Suppressor macrophage (primary cell): Measurements from ENCODE around the gene TENM4.

Experiments used
- DNase-seq, 4 experiments: peaks; one replicate each; pipeline ENCODE4 v3.0.0-alpha.2; 2020 to 2022
- total RNA-seq, 17 experiments: gene quantifications; one replicate each; lab custom pipeline; 2026; ENCODE audit warnings: mixed read lengths in 6 of 17, inconsistent platforms in 3 of 17; lab: John Stamatoyannopoulos, UW

The TENM4 gene
- total RNA-seq = 0 to 9.7 (median 0.13) reads per million in 17 experiments

DNA sequence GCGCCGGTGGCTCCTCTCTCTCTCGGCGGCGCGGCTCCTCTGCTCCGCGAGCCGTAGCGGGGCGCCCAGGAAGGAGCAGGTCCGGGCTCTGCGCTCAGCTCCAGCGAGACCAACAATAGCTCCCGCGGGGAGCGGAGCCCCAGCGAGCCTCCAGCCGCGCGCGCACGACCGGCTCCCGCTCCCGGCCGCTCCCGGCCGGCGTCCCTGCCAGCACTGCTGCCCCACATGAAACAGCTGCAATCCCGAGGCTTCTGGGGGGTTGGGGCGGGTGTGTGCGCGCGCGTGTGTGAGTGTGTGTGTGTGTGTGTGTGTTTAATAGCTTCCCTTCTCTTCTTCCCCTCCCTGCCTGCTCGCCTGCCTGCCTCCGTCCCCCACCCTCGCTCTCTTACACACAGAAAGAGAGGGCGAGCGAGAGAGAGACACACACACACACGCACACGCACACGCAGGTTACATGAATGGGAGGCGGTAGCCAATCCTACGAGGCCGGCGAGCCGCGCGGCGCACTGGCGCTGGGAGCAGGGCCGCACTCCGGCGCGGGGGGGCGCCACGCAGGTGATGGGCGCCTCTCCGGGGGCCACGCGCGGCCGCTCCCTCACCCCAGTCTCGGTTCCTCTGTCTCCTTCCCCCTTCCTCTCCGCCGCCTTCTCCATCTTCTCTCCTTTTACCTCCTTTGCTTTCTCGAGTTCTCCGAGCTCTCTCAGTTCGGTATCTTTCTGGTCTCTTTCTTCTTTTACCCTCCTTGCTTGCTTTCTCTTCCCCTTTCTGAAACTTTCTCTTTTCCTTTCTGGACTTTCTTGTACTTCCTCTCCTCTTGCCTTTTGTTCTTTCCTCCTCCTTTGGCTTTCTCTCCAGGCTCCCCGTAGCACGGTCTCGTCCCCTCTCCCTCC lies at the start of gene TENM4:
Gene TENM4, minus strand, starts transcription at position 460 of the 890 bp plus-strand sequence. CDS start 371,086 bp downstream, outside the sequence.
- peak in 2 of 4 experiments; percentile 33 to 46 for DNase-seq

- DNase-seq = no peak
Measured at GRCh38 chr11:79488286-79488685, 47.5 kb upstream of the TENM4 start.

GRCh38 chr11:79487412-79487811 lies 46.6 kb upstream of the TENM4 start:
- DNase-seq = peak in 1 of 4 experiments; percentile 4

DNA sequence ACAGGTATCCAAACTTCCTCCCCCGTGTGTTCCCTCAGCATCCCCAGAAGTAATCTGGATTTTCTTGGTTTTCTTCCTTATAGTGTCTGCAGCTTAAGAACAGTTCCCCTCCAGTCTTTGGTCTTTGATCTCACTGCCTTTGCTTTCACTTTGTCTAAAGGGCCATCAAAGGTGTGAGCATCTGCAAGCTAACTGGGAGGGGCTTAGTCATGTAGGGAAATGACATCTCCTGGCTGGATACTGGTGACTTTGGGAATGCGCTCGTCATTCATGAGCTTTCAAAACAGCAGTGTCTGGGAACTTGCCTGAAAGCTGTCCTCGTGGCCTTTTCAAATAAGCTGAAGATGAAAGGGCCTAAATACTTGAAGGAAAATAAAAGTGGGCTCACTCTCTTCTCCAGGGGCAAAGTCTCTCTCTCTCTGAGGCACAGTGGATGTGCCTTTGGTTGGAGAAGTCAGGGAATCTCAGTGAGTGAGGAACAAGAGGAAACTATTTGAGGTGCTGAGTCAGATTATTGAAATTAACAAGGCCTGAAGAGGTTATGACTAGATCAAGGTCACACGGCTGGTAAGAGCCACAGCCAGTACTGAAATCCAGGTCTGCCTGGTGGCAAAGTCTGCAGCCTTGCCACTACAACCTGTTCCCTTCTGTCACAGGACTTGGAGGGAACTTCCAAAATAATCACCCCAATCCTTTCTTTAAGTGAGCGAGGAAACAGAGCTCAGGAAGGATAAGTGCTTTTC lies 45.6 kb upstream of the TENM4 start:
- DNase-seq = peak in 1 of 4 experiments; percentile 6

GRCh38 chr11:79485694-79486093 lies 44.9 kb upstream of the TENM4 start:
- DNase-seq = no peak

GRCh38 chr11:79484872-79485271 lies 44.0 kb upstream of the TENM4 start:
- no peak for DNase-seq

DNA sequence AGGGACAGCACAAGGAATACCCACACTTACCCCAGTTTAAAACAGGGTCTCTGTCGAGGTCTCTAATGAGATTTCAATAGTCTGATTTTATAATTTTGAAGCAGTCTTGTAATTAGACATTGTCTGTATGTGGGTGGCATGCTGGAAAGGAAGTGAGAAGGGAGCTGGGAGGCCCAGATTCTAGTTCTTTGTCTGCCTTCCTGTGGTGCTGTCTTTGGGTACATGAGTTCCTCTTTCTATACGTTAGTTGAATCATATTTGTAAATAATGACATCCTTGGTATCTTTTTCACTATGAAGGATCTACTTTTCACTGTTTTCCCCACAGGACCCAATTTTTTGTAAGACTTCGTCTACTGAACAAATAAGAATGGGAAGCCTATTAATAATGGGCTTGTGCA lies 42.0 kb upstream of the TENM4 start:
- DNase-seq = peak; percentile 16 to 65 (median 62)

GRCh38 chr11:79481795-79482194 lies 41.0 kb upstream of the TENM4 start:
- peak in 1 of 4 experiments; percentile 39 for DNase-seq

- no peak for DNase-seq
Measured at GRCh38 chr11:79480864-79481263, 40.0 kb upstream of the TENM4 start.

GRCh38 chr11:79472819-79473529 lies 32.1 kb upstream of the TENM4 start:
- DNase-seq = no peak

- no peak for DNase-seq
Measured at GRCh38 chr11:79471071-79471844, 30.4 kb upstream of the TENM4 start.

DNA sequence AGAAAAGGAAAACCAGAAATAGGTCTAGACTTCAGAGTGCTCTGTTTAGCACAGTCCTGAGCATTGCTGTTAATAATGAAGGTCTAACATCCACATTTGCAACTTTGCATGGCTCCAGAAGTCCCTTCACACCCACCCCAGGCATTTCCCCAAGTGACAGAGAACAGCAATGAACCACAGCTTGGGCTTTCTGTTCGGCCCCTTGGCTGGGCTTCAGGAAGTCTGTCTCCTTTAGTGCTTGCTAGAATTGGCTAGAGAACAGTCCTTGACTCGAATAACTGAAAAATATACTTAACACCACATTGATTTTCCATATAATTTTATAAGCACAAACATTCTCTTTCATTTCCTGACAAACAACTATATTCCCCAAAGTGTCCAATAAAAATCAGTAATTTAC lies 29.3 kb upstream of the TENM4 start:
- no peak for DNase-seq

DNA sequence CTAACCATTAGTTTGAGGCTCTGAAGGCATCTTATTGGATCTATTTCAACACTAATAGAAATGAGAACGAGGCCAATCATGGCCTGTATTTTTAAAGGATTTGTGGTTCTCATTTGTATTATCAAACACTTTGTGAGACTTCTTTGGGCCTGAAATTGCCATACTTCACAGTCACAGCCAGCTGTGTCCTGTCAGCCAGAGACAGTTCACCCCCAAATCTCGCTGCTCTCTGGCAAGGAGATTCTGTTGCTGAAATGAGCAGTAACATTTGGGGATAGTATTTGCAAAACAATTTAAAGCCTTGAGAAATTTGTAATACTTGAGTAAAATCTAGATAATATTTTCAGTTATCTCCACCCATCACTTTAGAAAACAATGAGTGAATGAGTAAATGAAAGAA lies 26.9 kb upstream of the TENM4 start:
- DNase-seq = no peak

DNA sequence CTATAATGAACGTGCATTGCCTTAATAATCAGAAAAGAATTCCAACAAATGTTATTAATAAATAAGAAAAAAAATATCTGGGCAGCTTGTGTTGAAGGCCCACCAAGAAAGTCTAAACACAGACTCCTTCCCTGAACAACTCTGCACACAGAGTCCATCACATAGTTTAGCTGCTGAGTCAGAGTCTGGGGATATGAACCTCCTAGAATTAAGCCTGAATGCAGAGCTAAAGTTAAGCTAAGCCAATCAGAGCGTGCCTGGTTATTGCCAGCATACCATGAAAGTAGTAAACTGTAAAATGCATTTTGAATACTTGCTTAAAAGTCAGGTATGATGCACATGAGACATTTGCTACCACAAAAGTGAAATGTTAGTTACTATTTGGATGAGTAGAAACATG lies 25.6 kb upstream of the TENM4 start:
- no peak for DNase-seq

DNA sequence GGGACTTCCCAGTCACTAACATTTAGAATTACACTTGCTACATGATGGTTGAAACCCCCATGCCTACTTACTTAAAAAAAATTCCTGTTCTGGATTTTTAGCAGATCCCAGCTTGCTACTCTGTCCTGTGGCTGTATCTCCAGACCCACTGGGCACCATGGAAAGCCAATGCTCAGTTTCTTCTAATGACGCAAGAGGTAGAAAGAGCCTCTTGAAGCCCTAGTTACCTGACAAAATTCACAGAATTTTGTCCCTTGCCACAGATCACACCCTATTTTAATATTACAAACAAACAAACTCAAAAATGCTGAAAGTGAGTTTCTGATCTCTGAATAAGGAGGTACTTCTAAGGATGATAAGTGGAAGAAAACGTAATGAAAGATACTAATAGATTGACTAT lies 24.3 kb upstream of the TENM4 start:
- no peak for DNase-seq

- no peak for DNase-seq
Measured at GRCh38 chr11:79461666-79462645, 21.1 kb upstream of the TENM4 start.

DNA sequence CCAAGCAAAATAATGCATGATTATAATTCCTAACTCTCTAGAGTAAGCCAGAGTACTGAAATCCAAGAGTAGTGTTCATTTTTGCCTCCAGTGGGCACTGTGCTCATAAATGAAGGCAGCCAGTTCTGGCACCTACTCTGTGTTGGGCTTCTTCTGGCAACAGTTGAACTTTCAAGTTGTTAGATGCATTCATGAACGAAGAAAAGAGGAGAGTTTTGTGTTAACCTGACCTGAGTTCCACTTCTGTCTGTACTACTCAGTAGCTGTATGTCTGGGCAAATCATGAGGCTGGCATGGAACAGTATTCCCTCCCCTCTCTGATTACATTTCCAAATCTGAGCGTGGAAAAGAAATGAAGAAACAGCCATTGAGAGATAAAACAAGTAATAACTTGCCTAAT lies 20.3 kb upstream of the TENM4 start:
- DNase-seq = peak in 2 of 4 experiments; percentile 13 to 16

DNA sequence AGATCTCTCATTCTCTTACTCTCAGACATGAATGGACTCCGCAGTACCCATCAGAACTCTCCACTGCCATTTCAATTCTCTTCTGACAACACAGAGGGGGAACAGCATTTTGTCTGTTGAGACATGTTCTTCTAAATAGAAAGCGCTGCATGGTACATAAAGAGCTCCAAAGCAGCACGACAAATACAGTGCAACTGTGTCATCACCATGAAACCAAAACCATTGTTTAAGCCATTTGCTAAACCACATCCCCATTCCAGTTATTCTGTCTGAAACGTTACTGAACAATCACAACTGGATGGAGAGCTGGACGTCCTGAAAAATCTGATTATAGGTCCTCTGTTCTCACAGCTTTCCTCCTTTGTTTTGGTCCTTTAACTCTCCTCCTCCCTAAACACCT lies 17.9 kb upstream of the TENM4 start:
- peak in 3 of 4 experiments; percentile 6 to 36 (median 28) for DNase-seq

- DNase-seq = no peak
Measured at GRCh38 chr11:79456501-79456900, 15.7 kb upstream of the TENM4 start.

DNA sequence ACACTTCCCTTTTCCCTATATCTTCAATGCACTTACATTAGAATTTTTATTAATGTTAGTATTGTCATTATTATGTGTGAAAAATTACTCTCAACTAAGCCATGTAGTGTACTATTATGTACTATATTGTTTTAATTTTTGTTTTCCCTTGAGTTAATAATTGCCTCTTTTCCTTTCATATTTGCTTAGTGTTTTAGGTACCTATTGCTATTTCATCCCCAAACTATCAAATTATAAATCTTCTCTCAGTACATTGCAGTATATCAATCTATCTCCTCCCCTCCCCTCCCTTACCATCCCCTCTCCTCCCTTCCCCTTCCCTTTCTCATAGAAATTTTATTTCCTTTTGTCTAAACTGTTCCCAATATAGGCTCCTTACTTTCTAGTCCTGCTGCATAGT lies 12.8 kb upstream of the TENM4 start:
- no peak for DNase-seq

- DNase-seq = no peak
Measured at GRCh38 chr11:79449040-79449439, 8.2 kb upstream of the TENM4 start.
